Mucosa of descending colon (tissue), 3 donors: ENCODE results near the gene ARHGAP22. TPM values are rescaled to one million over a fixed set of nuclear protein-coding genes. Genes with fewer than 3 reads are reported as not detected.

Source experiments
- ATAC-seq: fragments of 200-7000 bp; cut with Tn5 transposase; one replicate; pipeline ENCODE4 v1.9.1; 2020; ENCODE audit warnings: mild to moderate bottlenecking, moderate library complexity
- DNase-seq, 3 donors: peaks; one replicate each; pipeline ENCODE4 v3.0.0-alpha.2; 2020
- H3K36me3 ChIP-seq: fragments of 200-600 bp; one replicate; pipeline ENCODE4 v1.8.0; 2021; ENCODE audit warnings: low read depth, mild to moderate bottlenecking
- H3K4me1 ChIP-seq: fragments of 200-600 bp; one replicate; pipeline ENCODE4 v1.8.0; 2021; ENCODE audit warnings: low read depth, mild to moderate bottlenecking
- H3K4me3 ChIP-seq: fragments of 200-600 bp; one replicate; pipeline ENCODE4 v1.8.0; 2021; ENCODE audit warnings: mild to moderate bottlenecking
- H3K9me3 ChIP-seq: fragments of 200-600 bp; one replicate; pipeline ENCODE4 v1.8.0; 2021; ENCODE audit warnings: mild to moderate bottlenecking
- CTCF ChIP-seq: fragments of 200-600 bp; IDR thresholded peaks from one replicate; pipeline ENCODE4 v1.8.0; 2022; ENCODE audit warnings: antibody characterized with exemption, mild to moderate bottlenecking
- intact Hi-C, 2 donors: fragments of 100-400 bp; cut with DNase I in 1 of 2; cut with micrococcal nuclease in 1 of 2; formaldehyde crosslinking; loops; one replicate each; pipeline versions ENCODE4 v1.11.0 to v1.11.1; 2022; cut with DNase I, micrococcal nuclease
- total RNA-seq, 3 donors: library from RNA; stranded (reverse); fragmentation: NEBNext Ultra II Directional in 2 of 3; extraction: Animal tissue kit (Norgen Biotek cat#: 25700) in 2 of 3; gene quantifications; one replicate each; pipeline versions ENCODE4 v1.2.1 to v1.2.4, GENCODE V29; 2021 to 2023
- donor health status: DM: no; HTN: no; CAD: no; lungs with moderate emphysema.
- donor health status: DM: no; HTN: no; CAD: no.
- donor health status: DM: no; HTN: yes; CAD: no.

The ARHGAP22 gene
- total RNA-seq, 3 donors from 2014 or later, result 0.93 to 5.9 (median 1.3) TPM

- intact Hi-C loops, result no loop called here
- DNase-seq, result peak in 1 of 3 donors; percentile 12
- ATAC-seq, result no peak
- Histone ChIP-seq H3K4me3 (no peak overlapping the region), H3K4me1 (no peaks in the 10 kb centered on the region), H3K36me3 (no peaks in the 10 kb centered on the region), H3K9me3 (no peaks in the 10 kb centered on the region)
- no peak for TF ChIP-seq CTCF
Measured at GRCh38 chr10:48463318-48464003, 141.4 kb downstream of the ARHGAP22 start.

- H3K4me1 ChIP-seq, result no peaks in the 10 kb centered on the region
- DNase-seq, result peak in 2 of 3 donors; percentile 8 to 14
- H3K4me3 ChIP-seq, result no peak overlapping the region
- no peaks in the 10 kb centered on the region for H3K36me3 ChIP-seq
- H3K9me3 ChIP-seq, result no peaks in the 10 kb centered on the region
- intact Hi-C loops, result no loop called here
- ATAC-seq, result no peak
- no peak for TF ChIP-seq CTCF
Measured at GRCh38 chr10:48462482-48463020, 142.3 kb downstream of the ARHGAP22 start.

GRCh38 chr10:48461623-48462481 is 143.0 kb downstream of the ARHGAP22 start:
- intact Hi-C loops, result no loop called here
- Histone ChIP-seq H3K4me1 (no peaks in the 10 kb centered on the region), H3K9me3 (no peaks in the 10 kb centered on the region), H3K4me3 (no peak overlapping the region), H3K36me3 (no peaks in the 10 kb centered on the region)
- peak in 1 of 3 donors; percentile 3 for DNase-seq
- TF ChIP-seq CTCF, result no peak
- no peak for ATAC-seq

GRCh38 chr10:48460182-48460581 is 144.7 kb downstream of the ARHGAP22 start:
- TF ChIP-seq CTCF, result no peak
- no peak for ATAC-seq
- DNase-seq, result no peak
- Histone ChIP-seq H3K4me3 (no peak overlapping the region), H3K36me3 (no peaks in the 10 kb centered on the region), H3K4me1 (no peaks in the 10 kb centered on the region), H3K9me3 (no peaks in the 10 kb centered on the region)
- intact Hi-C loops, result no loop called here

GRCh38 chr10:48459270-48460150 is 145.4 kb downstream of the ARHGAP22 start:
- no peak overlapping the region for H3K4me3 ChIP-seq
- TF ChIP-seq CTCF, result no peak
- ATAC-seq, result no peak
- H3K4me1 ChIP-seq, result no peaks in the 10 kb centered on the region
- H3K9me3 ChIP-seq, result no peaks in the 10 kb centered on the region
- H3K36me3 ChIP-seq, result no peaks in the 10 kb centered on the region
- peak in 1 of 3 donors; percentile 43 for DNase-seq
- intact Hi-C loops, result no loop called here
